Mesenchymal stem cell (in vitro differentiated cells and primary cell): ENCODE data around the gene FAM135A.

ENCODE experiments used
- DNase-seq: peaks from one replicate; pipeline ENCODE4 v3.0.0-alpha.2; 2013
- H2AFZ ChIP-seq: one replicate; pipeline ENCODE4 v1.6.1; 2013; ENCODE audit warnings: low read depth, mild to moderate bottlenecking, control low read depth, inconsistent platforms, low read length, moderate library complexity
- H2AK5ac ChIP-seq: 2 replicates; pipeline ENCODE4 v1.6.1; 2013; ENCODE audit warnings: low read length, moderate library complexity, mild to moderate bottlenecking, inconsistent platforms; ENCODE audit not compliant: severe bottlenecking
- H2BK120ac ChIP-seq: one replicate; pipeline ENCODE4 v1.6.1; 2013; ENCODE audit warnings: low read depth, mild to moderate bottlenecking, inconsistent platforms, low read length, moderate library complexity
- H2BK12ac ChIP-seq, 2 experiments: one replicate each; pipeline ENCODE4 v1.6.1; 2013; ENCODE audit warnings: inconsistent platforms in 2 of 2, low read length in 2 of 2, mild to moderate bottlenecking in 2 of 2, moderate library complexity in 2 of 2, control low read depth in 1 of 2
- H2BK15ac ChIP-seq: one replicate; pipeline ENCODE4 v1.6.1; 2013; ENCODE audit warnings: mild to moderate bottlenecking, low read depth, inconsistent platforms; ENCODE audit not compliant: poor library complexity, severe bottlenecking
- H2BK5ac ChIP-seq: 2 replicates; pipeline ENCODE4 v1.6.1; 2013; ENCODE audit warnings: low read depth, mild to moderate bottlenecking, low read length, control low read depth, inconsistent platforms; ENCODE audit not compliant: poor library complexity, severe bottlenecking
- H3K14ac ChIP-seq, 2 experiments: one replicate each; pipeline ENCODE4 v1.6.1; 2013; ENCODE audit warnings: inconsistent platforms in 2 of 2, low read length in 2 of 2, control low read depth in 1 of 2, mild to moderate bottlenecking in 1 of 2, moderate library complexity in 1 of 2
- H3K18ac ChIP-seq, 2 experiments: one replicate each; pipeline ENCODE4 v1.6.1; 2013; ENCODE audit warnings: inconsistent platforms in 2 of 2, low read length in 2 of 2, control low read depth in 1 of 2, low read depth in 1 of 2, mild to moderate bottlenecking in 1 of 2
- H3K23ac ChIP-seq, 2 experiments: one replicate each; pipeline ENCODE4 v1.6.1; 2013; ENCODE audit warnings: inconsistent platforms in 2 of 2, low read length in 2 of 2, mild to moderate bottlenecking in 2 of 2, moderate library complexity in 2 of 2, control low read depth in 1 of 2
- H3K27ac ChIP-seq: 2 replicates; pipeline ENCODE4 v1.5.1; 2013; ENCODE audit warnings: mild to moderate bottlenecking, moderate library complexity, low read length, control low read depth, inconsistent platforms; ENCODE audit not compliant: poor library complexity, severe bottlenecking
- H3K27me3 ChIP-seq, 2 experiments: 2 replicates each; pipeline versions ENCODE4 v1.6.1 to v1.7.0; 2013; ENCODE audit warnings: low read length in 2 of 2, mild to moderate bottlenecking in 2 of 2, moderate library complexity in 2 of 2, control low read depth in 1 of 2, inconsistent platforms in 1 of 2; ENCODE audit not compliant: control insufficient read depth in 1 of 2, insufficient read depth in 1 of 2
- H3K36me3 ChIP-seq, 2 experiments: 2 replicates each; pipeline versions ENCODE4 v1.6.1 to v1.7.0; 2013; ENCODE audit warnings: low read length in 2 of 2, control low read depth in 1 of 2, inconsistent platforms in 1 of 2, low read depth in 1 of 2, mild to moderate bottlenecking in 1 of 2; ENCODE audit not compliant: insufficient read depth in 2 of 2, control insufficient read depth in 1 of 2
- H3K4ac ChIP-seq, 2 experiments: one replicate each; pipeline ENCODE4 v1.6.1; 2013; ENCODE audit warnings: inconsistent platforms in 2 of 2, low read length in 2 of 2, mild to moderate bottlenecking in 2 of 2, moderate library complexity in 2 of 2, control low read depth in 1 of 2, low read depth in 1 of 2
- H3K4me1 ChIP-seq: 2 replicates; pipeline ENCODE4 v1.6.1; 2013; ENCODE audit warnings: low read depth, low read length, control low read depth; ENCODE audit not compliant: control insufficient read depth, insufficient read depth
- H3K4me2 ChIP-seq: 2 replicates; pipeline ENCODE4 v1.6.1; 2013; ENCODE audit warnings: low read length, mild to moderate bottlenecking, inconsistent platforms; ENCODE audit not compliant: poor library complexity, severe bottlenecking
- H3K4me3 ChIP-seq, 2 experiments: 2 replicates each; pipeline versions ENCODE4 v1.5.1 to v1.7.0; 2013; ENCODE audit warnings: low read length in 2 of 2, mild to moderate bottlenecking in 2 of 2, control low read depth in 1 of 2, low read depth in 1 of 2; ENCODE audit not compliant: insufficient read depth in 1 of 2
- H3K79me1 ChIP-seq: replicated peaks from 2 replicates; pipeline ENCODE4 v1.6.1; 2013; ENCODE audit warnings: mild to moderate bottlenecking, control low read depth, low read length, inconsistent platforms; ENCODE audit not compliant: poor library complexity, severe bottlenecking
- H3K9ac ChIP-seq: 2 replicates; pipeline ENCODE4 v1.7.0; 2013; ENCODE audit warnings: mild to moderate bottlenecking, low read length, moderate library complexity
- H3K9me3 ChIP-seq: 2 replicates; pipeline ENCODE4 v1.7.0; 2013; ENCODE audit warnings: mild to moderate bottlenecking, low read length; ENCODE audit not compliant: control insufficient read depth
- H4K8ac ChIP-seq: one replicate; pipeline ENCODE4 v1.6.1; 2013; ENCODE audit warnings: inconsistent platforms, mild to moderate bottlenecking, low read length, moderate library complexity
- H4K91ac ChIP-seq: one replicate; pipeline ENCODE4 v1.6.1; 2013; ENCODE audit warnings: mild to moderate bottlenecking, low read length, inconsistent platforms
- WGBS: methylation state at CpG from one replicate; pipeline ENCODE4 v1.1.7; 2013; ENCODE audit warnings: mixed read lengths; 5-methylcytosine and 5-hydroxymethylcytosine counted together

FAM135A gene

DNA sequence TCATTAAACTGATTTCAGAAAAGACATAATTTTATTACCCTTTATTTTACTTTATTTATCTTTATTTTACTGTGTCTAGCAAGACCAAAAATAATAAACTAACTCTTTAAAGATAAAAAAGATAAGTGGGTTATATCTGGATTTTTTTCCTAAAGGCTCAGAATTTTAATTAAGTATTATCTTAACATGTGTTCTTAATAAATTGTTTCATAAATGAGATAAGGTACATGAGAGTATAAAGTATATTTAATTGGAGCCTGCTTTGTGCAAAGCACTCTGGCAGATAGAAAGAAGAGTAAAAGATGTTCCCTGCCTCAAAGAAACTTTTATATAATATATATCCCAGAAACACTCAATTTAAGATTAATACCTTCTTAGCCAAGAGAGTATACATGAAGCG, 8.7 kb upstream of the FAM135A start:
- no peak overlapping the region for H2BK120ac ChIP-seq
- H3K4me3 ChIP-seq: no peak overlapping the region
- H2BK15ac ChIP-seq: no peak overlapping the region
- no peak overlapping the region for H2AK5ac ChIP-seq
- no peak overlapping the region for H3K14ac ChIP-seq
- H3K4ac ChIP-seq: no peak overlapping the region
- H2BK12ac ChIP-seq: no peak overlapping the region
- H3K36me3 ChIP-seq: no peaks in the 10 kb centered on the region
- no peak overlapping the region for H3K4me2 ChIP-seq
- H2AFZ ChIP-seq: no peak overlapping the region
- no peak overlapping the region for H4K8ac ChIP-seq
- H3K9ac ChIP-seq: no peak overlapping the region
- DNase-seq: no peak
- no peak overlapping the region for H3K18ac ChIP-seq
- peaks cover 0 to 4% of the 10 kb centered on the region in 2 experiments for H3K27me3 ChIP-seq
- no peak overlapping the region for H3K27ac ChIP-seq
- H4K91ac ChIP-seq: no peak overlapping the region
- H3K79me1 ChIP-seq: no peaks in the 10 kb centered on the region
- no peaks in the 10 kb centered on the region for H3K9me3 ChIP-seq
- no peaks in the 10 kb centered on the region for H3K4me1 ChIP-seq
- H2BK5ac ChIP-seq: no peak overlapping the region
- H3K23ac ChIP-seq: no peak overlapping the region
- WGBS: 94% methylated on average over 1 of the region's 1 CpG

DNA sequence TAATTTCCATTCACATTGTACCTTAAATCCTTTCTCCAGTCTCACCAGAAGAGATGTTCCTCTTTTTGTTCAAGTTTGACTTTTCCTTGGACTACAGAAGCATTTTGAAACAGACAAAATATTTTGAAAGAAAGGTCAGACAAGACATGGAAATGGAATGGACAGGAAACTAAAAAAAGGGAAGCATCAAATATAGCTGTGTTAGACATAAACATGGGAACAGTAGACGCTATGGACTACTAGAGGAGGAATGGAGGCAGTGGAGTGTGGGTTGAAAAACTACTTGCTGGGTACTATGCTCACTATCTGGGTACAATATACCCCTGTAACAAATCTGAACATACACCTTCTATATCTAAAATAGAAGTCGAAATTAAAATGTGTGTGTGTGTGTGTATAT, 4.1 kb upstream of the FAM135A start:
- H2AK5ac ChIP-seq: no peak overlapping the region
- H3K9ac ChIP-seq: no peak overlapping the region
- H3K4me1 ChIP-seq: peaks cover 3% of the 10 kb centered on the region
- no peak overlapping the region for H4K8ac ChIP-seq
- no peak overlapping the region for H3K18ac ChIP-seq
- H3K4me3 ChIP-seq: no peak overlapping the region
- no peak overlapping the region for H2BK120ac ChIP-seq
- H3K9me3 ChIP-seq: no peaks in the 10 kb centered on the region
- no peak overlapping the region for H2AFZ ChIP-seq
- H3K4ac ChIP-seq: no peak overlapping the region
- H2BK5ac ChIP-seq: no peak overlapping the region
- H3K23ac ChIP-seq: no peak overlapping the region
- no peak for DNase-seq
- H2BK12ac ChIP-seq: no peak overlapping the region
- H3K36me3 ChIP-seq: no peaks in the 10 kb centered on the region
- no peaks in the 10 kb centered on the region for H3K27me3 ChIP-seq
- no peak overlapping the region for H3K27ac ChIP-seq
- no peak overlapping the region for H4K91ac ChIP-seq
- H2BK15ac ChIP-seq: no peak overlapping the region
- peaks cover 2% of the 10 kb centered on the region for H3K79me1 ChIP-seq
- WGBS: no CpG with 5 or more reads among the region's 2 CpGs
- no peak overlapping the region for H3K14ac ChIP-seq
- H3K4me2 ChIP-seq: no peak overlapping the region

DNA sequence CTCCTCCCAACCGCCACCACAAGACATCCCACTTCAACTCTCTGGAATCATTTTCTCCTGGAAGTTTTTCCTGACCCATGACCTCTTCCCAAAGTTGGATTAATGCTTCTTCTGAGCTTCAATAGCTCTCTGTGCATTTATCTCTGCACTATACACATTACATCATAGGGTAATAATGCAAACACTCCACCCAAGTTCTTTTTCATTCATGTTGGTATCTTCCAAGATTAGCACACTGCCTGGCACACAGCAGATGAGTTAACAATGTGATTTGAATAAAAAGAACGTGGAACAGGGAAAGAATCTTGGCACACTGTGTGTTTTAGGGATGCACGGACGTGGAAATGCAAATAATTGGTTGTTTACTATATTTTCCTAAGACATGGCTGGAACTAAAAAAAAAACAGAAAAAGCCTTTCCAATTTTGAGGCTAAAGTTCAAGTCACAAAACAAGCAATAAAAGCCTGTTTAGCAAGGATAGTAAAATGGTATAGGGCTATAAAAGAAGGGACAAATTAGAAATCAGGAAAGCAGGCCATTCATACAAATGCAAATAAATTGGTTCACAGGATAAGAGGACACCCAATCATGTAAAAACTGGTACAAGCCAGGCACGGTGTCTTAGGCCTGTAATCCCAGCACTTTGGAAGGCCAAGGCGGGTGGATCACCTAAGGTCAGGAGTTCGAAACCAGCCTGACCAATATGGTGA, 1.6 kb upstream of the FAM135A start:
- peaks cover 4% of the 10 kb centered on the region for H3K79me1 ChIP-seq
- H3K27me3 ChIP-seq: no peaks in the 10 kb centered on the region
- no peak overlapping the region for H2BK120ac ChIP-seq
- H4K91ac ChIP-seq: no peak overlapping the region
- H2AFZ ChIP-seq: no peak overlapping the region
- H2BK5ac ChIP-seq: no peak overlapping the region
- no peak overlapping the region for H2BK12ac ChIP-seq
- H2AK5ac ChIP-seq: no peak overlapping the region
- DNase-seq: no peak
- H4K8ac ChIP-seq: no peak overlapping the region
- WGBS: 94% methylated on average over 4 of the region's 7 CpGs
- no peaks in the 10 kb centered on the region for H3K9me3 ChIP-seq
- no peak overlapping the region for H3K4me2 ChIP-seq
- no peak overlapping the region for H2BK15ac ChIP-seq
- no peak overlapping the region for H3K4ac ChIP-seq
- H3K14ac ChIP-seq: no peak overlapping the region
- no peak overlapping the region for H3K27ac ChIP-seq
- H3K4me1 ChIP-seq: peaks cover 3% of the 10 kb centered on the region
- H3K18ac ChIP-seq: no peak overlapping the region
- no peak overlapping the region for H3K23ac ChIP-seq
- no peak overlapping the region for H3K9ac ChIP-seq
- no peaks in the 10 kb centered on the region for H3K36me3 ChIP-seq
- peak overlapping the region in 1 of 2 experiments; percentile 97 for H3K4me3 ChIP-seq

DNA sequence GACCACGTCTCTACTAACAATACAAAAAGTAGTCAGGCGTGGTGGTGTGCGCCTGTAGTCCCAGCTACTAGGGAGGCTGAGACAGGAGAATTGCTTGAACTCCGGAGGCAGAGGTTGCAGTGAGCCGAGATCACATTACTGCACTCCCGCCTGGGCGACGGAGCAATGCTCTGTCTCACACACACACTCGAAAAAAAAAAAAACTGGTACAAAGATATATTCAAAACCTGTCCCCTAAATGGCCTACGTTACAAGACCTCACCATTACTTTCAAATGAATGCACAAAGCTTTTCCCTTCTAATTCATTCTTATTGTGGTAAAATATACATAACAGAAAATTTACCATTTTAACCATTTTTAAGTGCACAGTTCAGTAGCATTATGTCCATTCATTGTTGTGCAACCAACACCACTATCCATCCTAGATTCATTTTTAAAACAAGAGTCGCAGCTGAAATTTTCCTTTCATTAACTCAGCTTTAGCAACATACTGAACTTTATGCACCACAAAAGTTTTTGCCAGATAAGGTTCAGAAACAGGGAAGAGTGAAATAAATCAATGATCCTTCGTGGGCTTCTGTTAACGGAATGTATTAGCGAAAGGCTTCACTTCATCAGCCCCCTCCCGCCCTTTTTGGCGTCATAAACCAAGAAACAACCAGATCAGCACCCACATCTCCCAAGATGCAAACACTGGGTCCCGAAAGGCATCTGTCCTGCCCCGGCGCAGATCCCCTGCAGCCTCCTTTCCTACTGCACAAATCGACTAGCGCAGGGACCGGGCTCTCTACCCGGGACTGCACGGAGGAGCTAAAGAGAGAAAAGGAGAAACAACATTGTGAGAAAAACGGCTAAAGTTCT, 825 bp upstream of the FAM135A start:
- Histone ChIP-seq H2BK120ac (no peak overlapping the region), H2BK5ac (peak overlapping the region; percentile 3), H3K4ac (peak overlapping the region; percentile 36 to 90), H2AK5ac (no peak overlapping the region), H3K27me3 (no peaks in the 10 kb centered on the region), H2AFZ (peak overlapping the region; percentile 48), H3K79me1 (peaks cover 8% of the 10 kb centered on the region), H3K9ac (peak overlapping the region; percentile 96), H3K4me1 (peaks cover 3% of the 10 kb centered on the region), H3K18ac (peak overlapping the region; percentile 61 to 82), H3K23ac (peak overlapping the region in 1 of 2 experiments; percentile 64), H3K36me3 (no peaks in the 10 kb centered on the region), H3K9me3 (no peaks in the 10 kb centered on the region), H3K4me2 (peak overlapping the region; percentile 88), H4K8ac (peak overlapping the region; percentile 55), H2BK12ac (no peak overlapping the region), H3K14ac (no peak overlapping the region), H2BK15ac (no peak overlapping the region), H3K4me3 (peak overlapping the region; percentile 66 to 97), H4K91ac (no peak overlapping the region), H3K27ac (peak overlapping the region; percentile 40)
- WGBS: 43% methylated on average over 20 of the region's 25 CpGs
- no peak for DNase-seq
